GM12864 (cell line): ENCODE data around the gene WNT3A.

Experiments used
- DNase-seq: peaks from one replicate; pipeline ENCODE4 v3.0.0-alpha.2; 2011; ENCODE audit warnings: low read depth
- H3K4me3 ChIP-seq: 2 replicates; pipeline ENCODE4 v1.5.1; 2011; ENCODE audit warnings: mild to moderate bottlenecking, low read depth, low read length, control low read depth
- CTCF ChIP-seq: IDR thresholded peaks from 2 replicates; pipeline ENCODE4 v1.5.1; 2011; ENCODE audit warnings: low read depth, mild to moderate bottlenecking, moderate library complexity, low read length, control low read depth, inconsistent platforms; ENCODE audit errors: missing control alignments

The WNT3A gene

GRCh38 chr1:228042508-228042907 is 35.7 kb downstream of the WNT3A start:
- DNase-seq, result no peak
- TF ChIP-seq CTCF, result no peak
- H3K4me3 ChIP-seq, result no peak overlapping the region

DNA sequence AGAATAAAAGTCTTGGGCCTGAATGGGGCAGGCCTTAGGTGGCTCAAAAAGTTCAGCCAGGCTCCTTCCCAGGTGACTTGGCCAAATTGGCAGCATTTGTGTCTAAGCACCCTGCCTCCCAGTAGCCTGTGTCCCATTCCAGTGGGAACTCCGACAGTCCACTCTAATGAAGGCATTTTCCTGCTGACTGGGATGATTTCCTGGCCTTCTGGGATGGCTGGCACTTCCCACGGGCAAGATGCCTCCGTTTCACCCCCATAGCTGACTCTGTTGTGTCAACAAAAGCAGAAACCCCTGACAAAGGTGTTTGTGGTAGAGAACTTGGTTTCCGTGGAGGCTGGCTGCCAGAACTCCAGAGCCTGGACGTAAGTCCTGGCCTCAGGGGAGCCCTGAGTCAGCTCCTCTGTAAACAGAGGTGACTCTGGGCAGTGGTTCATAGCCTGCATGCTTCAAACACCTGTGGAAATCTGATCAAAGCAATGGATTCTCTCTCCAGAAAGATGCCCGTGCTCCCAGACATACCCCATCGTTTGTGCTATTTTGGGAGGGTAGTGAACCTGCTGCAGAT is 36.6 kb downstream of the WNT3A start:
- no peak for DNase-seq
- TF ChIP-seq CTCF, result no peak
- H3K4me3 ChIP-seq, result no peak overlapping the region

- DNase-seq, result no peak
- H3K4me3 ChIP-seq, result no peak overlapping the region
- TF ChIP-seq CTCF, result no peak
These were observed 38.2 kb downstream of the WNT3A start for GRCh38 chr1:228044961-228045360.

GRCh38 chr1:228045405-228045804 is 38.6 kb downstream of the WNT3A start:
- no peak for TF ChIP-seq CTCF
- no peak for DNase-seq
- H3K4me3 ChIP-seq, result no peak overlapping the region

DNA sequence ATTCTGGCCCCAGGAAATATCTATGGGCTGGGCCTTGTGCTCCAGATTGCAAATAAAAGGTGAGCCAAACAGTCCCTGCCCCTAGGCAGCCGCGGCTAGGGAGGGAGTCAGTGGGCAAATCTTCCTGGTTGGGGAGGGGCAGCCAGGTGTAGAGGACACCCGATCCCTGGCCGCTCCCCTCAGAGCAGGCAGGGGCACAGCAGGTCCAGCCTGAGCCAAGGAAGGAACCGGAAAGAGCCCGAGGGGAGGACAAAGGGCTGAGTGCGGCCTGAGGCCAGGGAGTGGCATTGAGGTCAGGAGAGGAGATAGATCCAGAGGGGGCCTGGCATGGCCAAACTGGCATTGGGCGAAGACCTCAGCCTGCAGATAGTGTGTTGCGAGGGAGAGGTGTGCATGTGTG is 39.1 kb downstream of the WNT3A start:
- TF ChIP-seq CTCF, result no peak
- no peak overlapping the region for H3K4me3 ChIP-seq
- DNase-seq, result no peak

DNA sequence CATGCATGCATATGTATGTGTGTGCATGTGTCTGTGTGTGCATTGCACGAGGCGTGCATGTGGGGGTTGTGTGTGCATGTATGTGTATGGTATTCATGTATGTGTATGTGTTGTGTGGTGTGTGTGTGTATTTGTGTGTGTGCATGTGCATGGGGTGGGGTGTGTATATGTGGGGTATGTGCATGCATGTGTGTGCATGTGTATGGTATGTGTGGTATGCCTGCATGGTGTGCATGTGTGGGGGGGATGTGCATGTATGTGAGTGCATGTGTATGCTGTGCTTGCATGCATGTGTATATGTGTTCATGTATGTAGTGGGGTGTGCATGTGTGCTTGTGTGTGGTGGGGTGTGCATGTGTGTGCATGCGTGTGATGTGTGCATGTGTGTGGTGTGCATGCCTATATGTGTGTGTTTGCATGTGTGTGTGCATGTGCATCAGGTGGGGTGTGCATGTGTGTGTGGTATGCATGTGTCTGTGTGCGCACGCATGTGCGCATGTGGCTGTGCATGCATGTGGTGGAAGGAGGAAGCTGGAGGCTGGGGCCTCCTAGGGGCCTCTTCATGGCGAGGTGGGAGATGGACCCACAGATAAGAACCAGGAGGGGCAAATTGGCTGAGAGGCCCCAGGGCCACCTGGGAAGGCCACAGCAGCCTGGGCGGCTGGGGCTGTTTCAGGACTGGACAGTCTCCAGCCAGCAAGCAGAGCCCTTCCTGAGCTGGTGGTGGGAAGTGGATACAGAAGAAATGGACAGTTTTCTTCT is 39.8 kb downstream of the WNT3A start:
- no peak for TF ChIP-seq CTCF
- H3K4me3 ChIP-seq, result no peak overlapping the region
- no peak for DNase-seq

- no peak for DNase-seq
- no peak overlapping the region for H3K4me3 ChIP-seq
- no peak for TF ChIP-seq CTCF
These were observed 40.3 kb downstream of the WNT3A start for GRCh38 chr1:228047183-228047466.
